Measurements from ENCODE around the gene DDX24. TPM values are rescaled to one million over a fixed set of nuclear protein-coding genes. Genes with fewer than 3 reads are reported as not detected.

Gene DDX24
- total and polyA plus RNA-seq, 2 of the 8 experiments (the other 6 are each of a cell fraction or from before 2014, with no cell fraction given): 89.0 to 201 TPM

- TF ChIP-seq EP300 (IDR thresholded peaks at IDR 0.05; ENCODE audit: borderline replicate concordance in 1 of 2, low read depth in 2 of 2, low read length in 2 of 2): no peak
Measured at GRCh38 chr14:94120667-94121340, 39.8 kb upstream of the DDX24 start (continued).
